ENCODE data around the gene DDX39A. TPM values are rescaled to one million over a fixed set of nuclear protein-coding genes. Genes with fewer than 3 reads are reported as not detected.
"Not testable (repeated sequence)": the region's sequence is repeated elsewhere in the genome, so short reads cannot be mapped to it uniquely, and the experiment has no call there.

The DDX39A gene
- total RNA-seq, 1 donor from 2014 or later = 280 TPM

GRCh38 chr19:14409146-14410023, 9.8 kb downstream of the DDX39A start:
- Mint-ChIP-seq H3K9me3 (no peaks in the 10 kb centered on the region), H3K27ac (no peak overlapping the region), H3K4me3 (no peak overlapping the region), H3K27me3 (no peaks in the 10 kb centered on the region), H3K36me3 (ENCODE audit: low read depth) (peaks cover 77% of the 10 kb centered on the region), H3K4me1 (peaks cover 19% of the 10 kb centered on the region)
- intact Hi-C loops (cut with micrococcal nuclease) = loop anchor here (10.0 kb wide), 1 partner anchor 1475 kb away; the partner anchor contains the start of genes CALR and FARSA
- no peak for DNase-seq

- Mint-ChIP-seq H3K4me1 (peaks cover 15% of the 10 kb centered on the region), H3K27ac (peak overlapping the region; percentile 15), H3K36me3 (ENCODE audit: low read depth) (peaks cover 77% of the 10 kb centered on the region), H3K9me3 (no peaks in the 10 kb centered on the region), H3K27me3 (no peaks in the 10 kb centered on the region), H3K4me3 (no peak overlapping the region)
- intact Hi-C loops (cut with micrococcal nuclease) = no loop called here
- DNase-seq = no peak
Observed at GRCh38 chr19:14408491-14409145, 10.5 kb downstream of the DDX39A start.

GRCh38 chr19:14407605-14408484, 11.3 kb downstream of the DDX39A start:
- no peaks in the 10 kb centered on the region for H3K27me3 Mint-ChIP-seq
- intact Hi-C loops (cut with micrococcal nuclease) = loop anchor here (2.0 kb wide), 1 partner anchor 23 kb away; no protein-coding TSS in a partner anchor
- H3K9me3 Mint-ChIP-seq = no peaks in the 10 kb centered on the region
- H3K4me1 Mint-ChIP-seq = peaks cover 8% of the 10 kb centered on the region
- DNase-seq = no peak
- H3K27ac Mint-ChIP-seq = peak overlapping the region; percentile 42
- H3K4me3 Mint-ChIP-seq = no peak overlapping the region
- H3K36me3 Mint-ChIP-seq (ENCODE audit: low read depth) = peaks cover 74% of the 10 kb centered on the region

GRCh38 chr19:14406645-14407401, 12.3 kb downstream of the DDX39A start:
- Mint-ChIP-seq H3K36me3 (ENCODE audit: low read depth) (peaks cover 76% of the 10 kb centered on the region), H3K27ac (peak overlapping the region; percentile 16), H3K4me3 (no peak overlapping the region), H3K9me3 (no peaks in the 10 kb centered on the region), H3K4me1 (peaks cover 6% of the 10 kb centered on the region), H3K27me3 (no peaks in the 10 kb centered on the region)
- intact Hi-C loops (cut with micrococcal nuclease) = loop anchor here (1.0 to 2.0 kb wide), 3 partner anchors 22 to 46 kb away; no protein-coding TSS in a partner anchor
- DNase-seq = no peak

GRCh38 chr19:14405758-14406644, 13.1 kb downstream of the DDX39A start:
- Mint-ChIP-seq H3K4me3 (no peak overlapping the region), H3K9me3 (no peaks in the 10 kb centered on the region), H3K36me3 (ENCODE audit: low read depth) (peaks cover 75% of the 10 kb centered on the region), H3K4me1 (peaks cover 2% of the 10 kb centered on the region), H3K27ac (peak overlapping the region; percentile 76), H3K27me3 (no peaks in the 10 kb centered on the region)
- peak; percentile 97 for DNase-seq
- intact Hi-C loops (cut with micrococcal nuclease) = loop anchor here (1.0 to 2.0 kb wide), 3 partner anchors 21 to 45 kb away; no protein-coding TSS in a partner anchor

GRCh38 chr19:14405380-14405757, 13.8 kb downstream of the DDX39A start:
- peaks cover 72% of the 10 kb centered on the region for H3K36me3 Mint-ChIP-seq (ENCODE audit: low read depth)
- no peaks in the 10 kb centered on the region for H3K9me3 Mint-ChIP-seq
- peak overlapping the region; percentile 48 for H3K27ac Mint-ChIP-seq
- H3K27me3 Mint-ChIP-seq = no peaks in the 10 kb centered on the region
- peaks cover 2% of the 10 kb centered on the region for H3K4me1 Mint-ChIP-seq
- intact Hi-C loops (cut with micrococcal nuclease) = no loop called here
- H3K4me3 Mint-ChIP-seq = no peak overlapping the region
- no peak for DNase-seq

GRCh38 chr19:14404312-14404711, 14.8 kb downstream of the DDX39A start:
- DNase-seq = no peak
- Mint-ChIP-seq H3K27me3 (no peaks in the 10 kb centered on the region), H3K36me3 (ENCODE audit: low read depth) (peaks cover 65% of the 10 kb centered on the region), H3K4me3 (no peak overlapping the region), H3K9me3 (no peaks in the 10 kb centered on the region), H3K27ac (no peak overlapping the region), H3K4me1 (peaks cover 2% of the 10 kb centered on the region)
- intact Hi-C loops (cut with micrococcal nuclease) = no loop called here

- H3K27ac Mint-ChIP-seq; intact Hi-C loops (cut with micrococcal nuclease); H3K27me3 Mint-ChIP-seq; H3K4me1 Mint-ChIP-seq; DNase-seq; H3K9me3 Mint-ChIP-seq; H3K4me3 Mint-ChIP-seq: not testable (repeated sequence)
- H3K36me3 Mint-ChIP-seq (ENCODE audit: low read depth) = peaks cover 62% of the 10 kb centered on the region
Observed at GRCh38 chr19:14403145-14403930, 15.8 kb downstream of the DDX39A start.

- Mint-ChIP-seq H3K27me3 (no peaks in the 10 kb centered on the region), H3K9me3 (no peaks in the 10 kb centered on the region), H3K4me3 (no peak overlapping the region), H3K4me1 (peaks cover 6% of the 10 kb centered on the region), H3K36me3 (ENCODE audit: low read depth) (peaks cover 61% of the 10 kb centered on the region), H3K27ac (peak overlapping the region; percentile 29)
- DNase-seq = no peak
- intact Hi-C loops (cut with micrococcal nuclease) = no loop called here
Observed at GRCh38 chr19:14402332-14403144, 16.6 kb downstream of the DDX39A start.

GRCh38 chr19:14401468-14402195, 17.5 kb downstream of the DDX39A start:
- Mint-ChIP-seq H3K4me3 (no peak overlapping the region), H3K36me3 (ENCODE audit: low read depth) (peaks cover 60% of the 10 kb centered on the region), H3K9me3 (no peaks in the 10 kb centered on the region), H3K27ac (peak overlapping the region; percentile 70), H3K4me1 (peaks cover 8% of the 10 kb centered on the region), H3K27me3 (no peaks in the 10 kb centered on the region)
- intact Hi-C loops (cut with micrococcal nuclease) = no loop called here
- no peak for DNase-seq

All from activated CD4-positive, alpha-beta T cell treated with anti-CD3 and anti-CD28 coated beads, Interleukin-2, amount 10 ng/mL, durations not matched to agents 24 days and 14 days (primary cell).